Measurements from ENCODE around the gene TMEM100.

DNA sequence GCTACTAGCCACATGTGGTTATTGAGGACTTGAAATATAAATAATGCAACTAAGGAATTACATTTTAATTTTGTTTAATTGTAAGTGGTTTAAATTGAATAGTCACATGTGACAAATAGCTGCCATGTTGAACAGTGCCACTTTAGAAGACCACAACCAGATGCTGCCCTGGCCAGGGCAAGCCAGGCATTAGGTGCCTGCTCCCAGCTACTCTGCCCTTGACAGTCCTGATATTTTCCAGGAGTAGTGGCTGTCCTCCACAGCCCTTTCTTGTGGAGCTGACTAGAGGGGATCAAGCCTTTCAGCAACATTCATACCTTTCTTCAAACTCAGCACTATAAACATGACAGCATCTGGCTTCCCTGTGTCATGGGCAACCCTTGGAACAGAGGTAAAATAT is 31.0 kb downstream of the TMEM100 start:
- TF ChIP-seq, protein P1, sequence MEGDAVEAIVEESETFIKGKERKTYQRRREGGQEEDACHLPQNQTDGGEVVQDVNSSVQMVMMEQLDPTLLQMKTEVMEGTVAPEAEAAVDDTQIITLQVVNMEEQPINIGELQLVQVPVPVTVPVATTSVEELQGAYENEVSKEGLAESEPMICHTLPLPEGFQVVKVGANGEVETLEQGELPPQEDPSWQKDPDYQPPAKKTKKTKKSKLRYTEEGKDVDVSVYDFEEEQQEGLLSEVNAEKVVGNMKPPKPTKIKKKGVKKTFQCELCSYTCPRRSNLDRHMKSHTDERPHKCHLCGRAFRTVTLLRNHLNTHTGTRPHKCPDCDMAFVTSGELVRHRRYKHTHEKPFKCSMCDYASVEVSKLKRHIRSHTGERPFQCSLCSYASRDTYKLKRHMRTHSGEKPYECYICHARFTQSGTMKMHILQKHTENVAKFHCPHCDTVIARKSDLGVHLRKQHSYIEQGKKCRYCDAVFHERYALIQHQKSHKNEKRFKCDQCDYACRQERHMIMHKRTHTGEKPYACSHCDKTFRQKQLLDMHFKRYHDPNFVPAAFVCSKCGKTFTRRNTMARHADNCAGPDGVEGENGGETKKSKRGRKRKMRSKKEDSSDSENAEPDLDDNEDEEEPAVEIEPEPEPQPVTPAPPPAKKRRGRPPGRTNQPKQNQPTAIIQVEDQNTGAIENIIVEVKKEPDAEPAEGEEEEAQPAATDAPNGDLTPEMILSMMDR (IDR thresholded peaks at IDR 0.05) = no peak
- TF ChIP-seq, protein P2, sequence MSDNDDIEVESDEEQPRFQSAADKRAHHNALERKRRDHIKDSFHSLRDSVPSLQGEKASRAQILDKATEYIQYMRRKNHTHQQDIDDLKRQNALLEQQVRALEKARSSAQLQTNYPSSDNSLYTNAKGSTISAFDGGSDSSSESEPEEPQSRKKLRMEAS (IDR thresholded peaks at IDR 0.05; ENCODE audit: low read depth) = no peak
- TF ChIP-seq RAD21 (IDR thresholded peaks at IDR 0.05; ENCODE audit: low read length) (peak; percentile 14), ELF1 (IDR thresholded peaks at IDR 0.05) (no peak), TEAD4 (IDR thresholded peaks at IDR 0.05; ENCODE audit: borderline replicate concordance, insufficient read depth) (no peak), EP300 (IDR thresholded peaks at IDR 0.05; ENCODE audit: borderline replicate concordance in 1 of 2, low read depth in 1 of 2, low read length in 1 of 2) (peak in 1 of 2 experiments; percentile 94; a peak in 2 of 4 replicates), FOXM1 (IDR thresholded peaks at IDR 0.05; ENCODE audit: low read depth) (no peak), POLR2AphosphoS5 (IDR thresholded peaks at IDR 0.05; ENCODE audit: low read depth, low read length) (no peak), JUND (IDR thresholded peaks at IDR 0.05) (no peak), FOSL2 (IDR thresholded peaks at IDR 0.05; ENCODE audit: borderline replicate concordance, low read depth) (no peak), RCOR1 (IDR thresholded peaks at IDR 0.05; ENCODE audit: low read length) (peak; percentile 76), RFX5 (IDR thresholded peaks at IDR 0.05; ENCODE audit: low read length) (no peak), FOXJ3 (CRISPR knock-in tag; IDR thresholded peaks at IDR 0.05) (no peak)
- TF ChIP-seq, protein P3, sequence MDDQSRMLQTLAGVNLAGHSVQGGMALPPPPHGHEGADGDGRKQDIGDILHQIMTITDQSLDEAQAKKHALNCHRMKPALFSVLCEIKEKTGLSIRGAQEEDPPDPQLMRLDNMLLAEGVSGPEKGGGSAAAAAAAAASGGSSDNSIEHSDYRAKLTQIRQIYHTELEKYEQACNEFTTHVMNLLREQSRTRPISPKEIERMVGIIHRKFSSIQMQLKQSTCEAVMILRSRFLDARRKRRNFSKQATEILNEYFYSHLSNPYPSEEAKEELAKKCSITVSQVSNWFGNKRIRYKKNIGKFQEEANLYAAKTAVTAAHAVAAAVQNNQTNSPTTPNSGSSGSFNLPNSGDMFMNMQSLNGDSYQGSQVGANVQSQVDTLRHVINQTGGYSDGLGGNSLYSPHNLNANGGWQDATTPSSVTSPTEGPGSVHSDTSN (IDR thresholded peaks at IDR 0.05) = no peak

All from SK-N-SH (cell line).